ENCODE data around the gene SNX4. TPM values are rescaled to one million over a fixed set of nuclear protein-coding genes. Genes with fewer than 3 reads are reported as not detected.

SNX4 gene
- total RNA-seq, 6 experiments from 2014 or later, result 27.4 to 38.4 (median 33.2) TPM

DNA sequence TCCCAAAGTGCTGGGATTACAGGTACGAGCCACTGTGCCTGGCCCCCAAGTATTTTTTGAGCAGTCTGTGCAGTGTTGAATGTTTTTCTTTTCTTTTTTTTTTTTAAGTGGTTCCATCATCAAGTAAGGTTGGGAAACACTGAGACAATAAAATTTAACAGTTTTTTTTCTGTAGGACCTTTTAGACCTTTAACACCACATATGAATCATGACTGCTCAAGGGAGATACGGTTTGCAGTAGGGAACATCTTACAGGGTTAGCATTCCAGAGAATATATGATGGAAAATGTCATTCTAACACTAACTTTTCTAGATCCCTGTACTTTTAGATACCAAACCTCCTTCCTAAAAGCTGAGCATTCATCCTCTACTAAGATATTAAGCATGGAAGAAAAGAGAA, 41.7 kb downstream of the SNX4 start:
- Histone ChIP-seq H3K4me1 (no peaks in the 10 kb centered on the region), H3K9me3 (no peaks in the 10 kb centered on the region), H3K27ac (no peak overlapping the region), H3K27me3 (no peaks in the 10 kb centered on the region), H3K4me3 (no peak overlapping the region), H3K36me3 (peaks cover 0 to 31% (median 11%) of the 10 kb centered on the region in 4 donors)
- no peak for TF ChIP-seq CTCF (IDR thresholded peaks at IDR 0.05)
- TF ChIP-seq POLR2A (IDR thresholded peaks at IDR 0.05), result no peak
- ATAC-seq (no peak), DNase-seq (no peak)
- intact Hi-C loops (cut with DNase I), result no loop called here
- 89% methylated on average over 2 of the region's 2 CpGs for WGBS (ENCODE audit: insufficient coverage, low coverage, low lambda C conversion rate, missing lambda C conversion rate)

GRCh38 chr3:125477701-125478100, 42.3 kb downstream of the SNX4 start:
- Histone ChIP-seq H3K4me3 (no peak overlapping the region), H3K4me1 (no peaks in the 10 kb centered on the region), H3K36me3 (peaks cover 0 to 31% (median 11%) of the 10 kb centered on the region in 4 donors), H3K27me3 (no peaks in the 10 kb centered on the region), H3K27ac (no peak overlapping the region), H3K9me3 (no peaks in the 10 kb centered on the region)
- intact Hi-C loops (cut with DNase I), result no loop called here
- WGBS (ENCODE audit: insufficient coverage, low coverage, low lambda C conversion rate, missing lambda C conversion rate), result 90% methylated on average over 1 of the region's 1 CpG
- TF ChIP-seq POLR2A (IDR thresholded peaks at IDR 0.05) (no peak), CTCF (IDR thresholded peaks at IDR 0.05) (no peak)
- DNase-seq (no peak), ATAC-seq (no peak)

GRCh38 chr3:125470671-125471070, 49.3 kb downstream of the SNX4 start:
- Histone ChIP-seq H3K36me3 (peaks cover 0 to 26% (median 10%) of the 10 kb centered on the region in 4 donors), H3K27ac (no peak overlapping the region), H3K4me3 (no peak overlapping the region), H3K27me3 (no peaks in the 10 kb centered on the region), H3K9me3 (no peaks in the 10 kb centered on the region), H3K4me1 (peaks cover 0 to 5% (median 0%) of the 10 kb centered on the region in 4 donors)
- TF ChIP-seq POLR2A (IDR thresholded peaks at IDR 0.05) (no peak), CTCF (IDR thresholded peaks at IDR 0.05) (no peak)
- DNase-seq (no peak), ATAC-seq (peak in 3 of 4 donors; percentile 24 to 66 (median 61))
- intact Hi-C loops (cut with DNase I), result no loop called here
- 32% methylated on average over 1 of the region's 1 CpG for WGBS (ENCODE audit: insufficient coverage, low coverage, low lambda C conversion rate, missing lambda C conversion rate)

DNA sequence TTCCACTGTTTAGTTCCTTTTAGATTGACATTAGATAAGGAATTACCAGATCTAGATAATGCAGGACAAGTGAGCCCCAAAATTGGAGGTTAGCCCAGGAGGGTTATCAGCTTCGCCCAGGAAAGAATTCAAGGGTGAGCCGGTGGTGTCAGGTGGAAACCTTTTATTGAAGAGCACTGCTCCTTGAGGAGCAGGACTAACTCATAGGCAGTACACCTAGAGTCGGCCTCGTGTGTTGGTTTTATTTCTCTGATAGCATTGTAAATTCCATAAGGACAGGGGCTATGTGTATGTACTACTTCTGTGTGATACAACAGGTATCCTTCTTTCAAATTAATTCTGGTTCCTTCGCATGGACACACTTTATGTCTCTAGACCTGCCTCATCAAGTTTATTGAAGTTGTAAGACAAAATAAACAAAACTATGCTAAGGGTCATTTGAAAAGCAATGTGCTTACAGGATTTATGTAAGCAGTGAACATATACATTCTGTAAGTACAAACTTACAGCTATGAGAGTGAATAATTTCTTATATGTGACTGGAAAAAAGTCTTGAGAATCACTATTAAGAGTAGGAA, 57.2 kb downstream of the SNX4 start:
- H3K9me3 ChIP-seq, result no peaks in the 10 kb centered on the region
- TF ChIP-seq POLR2A (IDR thresholded peaks at IDR 0.05), result no peak
- no peak for TF ChIP-seq CTCF (IDR thresholded peaks at IDR 0.05)
- H3K27ac ChIP-seq, result no peak overlapping the region
- H3K36me3 ChIP-seq, result peaks cover 0 to 37% (median 10%) of the 10 kb centered on the region in 4 donors
- intact Hi-C loops (cut with DNase I), result no loop called here
- WGBS (ENCODE audit: insufficient coverage, low coverage, low lambda C conversion rate, missing lambda C conversion rate), result 71% methylated on average over 5 of the region's 5 CpGs
- no peaks in the 10 kb centered on the region for H3K4me1 ChIP-seq
- H3K4me3 ChIP-seq, result no peak overlapping the region
- DNase-seq, result no peak
- no peak for ATAC-seq
- no peaks in the 10 kb centered on the region for H3K27me3 ChIP-seq

Data from right lobe of liver (tissue), 6 donors.